Islet precursor cell (in vitro differentiated cells): ENCODE measurements around the gene CLECL1.
"Not testable (repeated sequence)": the region's sequence is repeated elsewhere in the genome, so short reads cannot be mapped to it uniquely, and the experiment has no call there.

Source experiments
- DNase-seq: peaks from one replicate; pipeline ENCODE4 v3.0.0-alpha.2; 2018

Gene CLECL1

DNA sequence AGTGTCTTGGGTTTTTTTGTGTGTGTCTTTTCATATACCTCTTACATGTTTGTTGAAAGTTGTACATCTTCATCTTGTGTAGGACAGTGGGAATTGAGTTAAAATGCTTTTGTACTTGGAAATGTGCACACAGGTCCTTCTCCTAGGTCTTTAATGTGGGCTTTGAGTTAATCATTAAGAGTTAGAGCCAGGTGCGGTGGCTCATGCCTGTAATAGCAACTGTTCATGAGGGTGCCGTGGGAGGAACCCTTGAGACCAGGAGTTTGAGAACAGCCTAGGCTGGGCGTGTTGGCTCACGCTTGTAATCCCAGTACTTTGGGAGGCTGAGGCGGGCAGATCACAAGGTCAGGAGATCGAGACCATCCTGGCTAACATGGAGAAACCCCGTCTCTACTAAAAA is 13.9 kb downstream of the CLECL1 start:
- no peak for DNase-seq

DNA sequence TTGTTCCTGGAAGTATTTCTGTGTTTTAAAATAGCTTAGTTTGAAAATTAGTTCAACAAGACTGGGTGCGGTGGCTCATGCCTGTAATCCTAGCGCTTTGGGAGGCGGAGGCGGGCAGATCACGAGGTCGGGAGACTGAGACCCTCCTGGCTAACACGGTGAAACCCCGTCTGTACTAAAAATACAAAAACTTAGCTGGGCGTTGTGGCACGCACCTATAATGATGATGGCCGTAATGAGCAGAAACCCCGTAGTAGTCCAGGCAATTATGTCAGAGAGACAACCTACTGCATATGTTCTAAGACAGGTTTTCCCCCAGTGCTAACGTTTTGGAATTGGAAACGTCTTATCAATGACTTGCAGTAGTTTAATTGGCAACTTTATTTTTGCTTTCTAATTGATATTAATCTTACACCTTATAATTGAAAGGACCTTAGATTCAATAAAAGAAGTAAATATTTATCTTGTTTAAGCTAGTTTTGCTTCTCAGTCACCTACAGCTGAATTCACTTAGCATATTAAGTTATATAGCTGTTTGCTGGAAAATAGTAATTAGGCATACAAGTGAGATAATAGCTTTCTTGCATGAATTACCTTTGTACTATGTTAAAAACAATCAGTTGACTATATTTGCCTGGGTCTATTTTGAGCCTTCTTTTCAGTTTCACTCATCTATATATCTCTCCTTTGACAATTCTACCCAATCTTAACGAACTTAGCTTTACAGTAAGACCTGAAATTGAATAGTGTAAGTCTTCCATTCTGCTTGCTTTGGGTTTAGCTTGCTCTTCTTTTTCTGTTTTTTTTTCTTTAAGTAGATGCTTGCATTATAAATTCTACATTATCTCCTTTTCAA is 15.6 kb downstream of the CLECL1 start:
- no peak for DNase-seq

DNA sequence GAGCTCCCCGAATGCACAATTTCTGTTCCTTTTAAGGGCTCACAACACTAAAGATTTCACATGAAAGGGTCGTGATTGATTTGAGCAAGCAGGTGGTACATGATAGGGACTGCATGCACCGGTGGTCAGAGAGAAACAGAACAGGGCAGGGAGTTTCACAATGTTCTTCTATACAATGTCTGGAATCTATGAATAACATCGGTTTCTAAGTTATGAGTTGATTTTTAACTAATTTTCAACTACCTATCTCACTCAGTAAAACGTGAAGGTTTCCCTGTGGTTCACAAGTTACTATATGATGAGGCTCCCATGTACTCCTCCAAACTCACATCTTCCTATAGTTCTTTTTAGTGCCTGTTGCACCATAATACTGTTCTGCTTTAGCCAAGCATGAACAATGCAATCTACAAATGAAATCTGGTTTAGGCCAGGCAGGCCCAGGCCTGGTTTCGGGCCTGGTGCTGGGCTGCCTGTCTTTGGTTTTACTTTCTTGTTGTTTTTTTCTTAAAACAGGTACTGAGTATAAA is 19.8 kb downstream of the CLECL1 start:
- not testable (repeated sequence) for DNase-seq

DNA sequence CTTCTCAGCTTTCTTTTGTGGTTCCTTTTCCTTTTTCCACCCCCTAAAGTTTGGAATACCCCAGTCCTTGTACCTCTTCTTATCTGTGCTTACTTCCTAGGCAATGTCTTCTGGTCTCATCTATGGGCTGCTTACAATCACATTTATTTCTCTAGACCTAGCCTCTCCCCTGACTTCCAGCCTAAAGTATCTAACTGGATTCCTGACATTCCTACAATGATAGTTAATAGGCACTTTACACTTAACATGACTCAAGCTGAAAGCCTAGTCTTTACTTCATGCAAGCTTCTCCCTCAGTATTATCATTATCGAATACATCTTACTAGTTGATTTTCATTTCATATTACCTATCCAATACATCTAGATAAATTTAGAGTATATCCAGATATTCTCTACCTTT is 21.2 kb downstream of the CLECL1 start:
- DNase-seq = no peak

DNA sequence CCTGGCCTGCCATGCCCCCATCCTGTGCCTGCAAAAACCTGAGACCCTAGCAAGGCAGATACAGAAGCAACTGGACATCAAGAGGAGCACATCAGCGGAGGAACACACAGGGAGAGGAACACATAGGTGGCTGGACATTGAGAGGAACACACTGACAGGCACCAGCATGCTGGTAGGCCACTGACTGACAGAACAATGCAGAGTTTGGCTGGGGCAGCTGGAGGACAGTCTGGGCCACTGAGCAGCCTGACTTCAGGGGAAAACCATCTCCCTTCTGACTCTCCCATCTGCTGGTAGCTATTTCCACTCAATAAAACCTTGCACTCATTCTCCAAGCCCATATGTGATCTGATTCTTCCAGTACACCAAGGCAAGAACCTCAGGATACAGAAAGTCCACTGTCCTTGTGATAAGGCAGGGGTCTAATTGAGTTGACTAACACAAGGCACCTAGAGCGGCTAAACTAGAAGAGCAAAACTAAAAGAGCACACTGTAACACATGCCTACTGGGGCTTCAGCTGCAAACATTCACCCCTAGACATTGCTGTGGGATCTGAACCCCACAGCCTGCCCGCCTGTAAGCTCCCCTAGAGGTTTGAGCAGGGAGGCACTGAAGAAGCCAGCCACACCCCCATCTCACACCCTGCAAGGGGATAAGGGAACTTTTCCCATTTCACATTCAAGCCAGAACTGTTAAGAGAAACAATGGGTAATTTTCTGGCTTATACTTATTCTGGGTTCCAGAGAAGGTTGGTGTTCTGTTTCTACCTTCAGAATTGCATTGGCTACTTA is 22.1 kb downstream of the CLECL1 start:
- DNase-seq = peak; percentile 56

DNA sequence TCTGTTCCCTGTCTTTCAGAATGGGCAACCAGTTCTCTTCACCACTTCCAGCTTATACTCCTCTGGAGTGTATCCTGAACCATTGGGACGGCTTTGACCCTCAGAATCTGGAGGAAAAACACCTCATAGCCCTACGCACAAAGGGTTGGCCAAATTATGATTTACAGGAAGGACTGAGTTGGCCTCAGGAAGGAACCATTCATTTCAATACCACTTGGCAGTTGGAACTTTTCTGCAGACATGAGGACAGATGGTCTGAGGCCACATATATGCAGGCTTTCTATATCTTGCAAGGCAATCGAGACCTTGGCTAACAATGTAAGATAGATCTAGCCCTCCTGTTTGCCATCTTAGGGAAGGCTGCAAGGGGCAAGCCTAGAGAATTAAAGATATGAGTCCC is 24.0 kb downstream of the CLECL1 start:
- no peak for DNase-seq

DNA sequence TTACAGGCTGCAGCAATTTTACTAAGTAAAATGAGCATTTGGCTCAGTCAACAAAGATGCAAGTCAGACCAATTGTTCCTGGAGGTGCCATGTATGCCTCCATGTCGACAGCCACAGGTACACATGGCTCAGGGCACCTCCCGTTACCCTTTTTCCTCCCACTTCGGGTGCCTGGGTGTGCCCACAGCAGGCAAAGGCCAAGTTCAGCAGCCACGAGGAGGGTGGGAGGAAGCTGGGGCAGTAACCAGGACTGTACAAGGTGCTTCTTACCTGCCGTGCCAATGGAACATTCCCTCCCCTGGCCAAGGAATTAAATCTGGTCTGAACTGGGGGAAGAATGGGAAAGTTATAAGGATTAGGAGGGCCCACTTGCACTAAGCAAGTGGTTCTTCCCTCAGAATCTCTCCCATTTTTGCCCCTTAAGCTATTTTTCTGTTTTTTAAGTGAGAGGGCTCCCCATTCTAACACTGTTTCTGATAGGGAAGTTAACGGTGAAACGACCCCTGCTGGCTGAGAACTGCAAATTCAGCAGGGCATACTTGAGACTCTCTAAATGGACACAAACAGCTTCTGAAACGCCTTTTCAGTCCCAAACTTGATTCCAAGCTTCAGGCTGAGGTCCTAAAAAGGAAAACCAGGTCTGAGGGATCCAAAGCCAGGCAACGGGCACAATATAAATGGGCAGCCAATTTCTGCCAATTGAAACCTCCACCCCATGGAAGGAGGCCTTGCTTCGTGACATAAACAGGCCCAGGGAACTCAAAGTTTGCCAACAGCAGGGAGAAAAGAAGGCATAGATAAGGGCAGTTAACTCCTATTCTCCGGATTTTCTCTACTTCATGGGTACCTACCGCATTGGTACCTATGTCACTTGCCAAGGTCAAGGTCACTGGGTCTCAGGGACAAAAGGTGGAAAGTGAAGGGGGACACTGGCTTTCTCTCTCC is 24.8 kb downstream of the CLECL1 start:
- DNase-seq = peak; percentile 80

DNA sequence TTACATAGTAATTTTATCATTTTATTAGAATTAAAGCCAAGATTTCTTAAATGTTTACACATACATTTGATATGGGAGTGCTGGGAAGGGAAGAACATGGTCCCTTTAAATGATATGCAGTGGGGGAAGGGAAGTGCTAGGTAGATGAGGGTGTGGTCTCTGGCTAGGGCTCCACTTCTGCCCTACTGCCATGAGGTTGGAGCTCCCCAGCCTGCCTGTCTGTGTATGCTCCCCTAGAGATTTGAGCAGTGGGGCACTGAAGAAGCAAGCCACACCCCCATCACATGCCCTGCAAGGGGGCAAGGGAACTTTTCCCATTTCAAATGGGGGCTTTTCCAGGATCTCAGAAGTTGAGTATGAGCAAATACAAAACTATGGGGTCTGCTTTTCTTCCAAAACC is 25.5 kb downstream of the CLECL1 start:
- DNase-seq = no peak

DNA sequence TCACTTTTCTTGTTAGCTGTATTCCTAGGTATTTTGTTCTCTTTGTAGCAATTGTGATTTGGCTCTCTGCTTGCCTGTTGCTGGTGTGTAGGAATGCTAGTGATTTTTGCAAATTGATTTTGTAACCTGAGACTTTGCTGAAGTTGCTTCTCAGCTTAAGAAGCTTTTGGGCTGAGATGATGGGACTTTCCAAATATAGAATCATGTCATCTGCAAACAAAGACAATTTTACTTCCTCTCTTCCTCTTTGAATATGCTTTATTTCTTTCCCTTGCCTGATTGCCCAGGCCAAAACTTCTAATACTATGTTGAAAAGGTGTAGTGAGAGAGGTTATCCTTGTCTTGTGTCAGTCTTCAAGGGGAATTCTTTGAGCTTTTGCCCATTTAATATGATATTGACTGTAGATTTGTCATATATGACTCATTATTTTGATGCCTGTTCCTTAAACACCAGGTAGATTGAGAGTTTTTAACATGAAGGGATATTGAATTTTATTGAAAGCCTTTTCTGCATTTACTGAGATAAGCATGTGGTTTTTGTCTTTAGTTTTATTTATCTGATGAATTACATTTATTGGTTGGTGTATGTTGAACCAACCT is 26.7 kb downstream of the CLECL1 start:
- DNase-seq = no peak

DNA sequence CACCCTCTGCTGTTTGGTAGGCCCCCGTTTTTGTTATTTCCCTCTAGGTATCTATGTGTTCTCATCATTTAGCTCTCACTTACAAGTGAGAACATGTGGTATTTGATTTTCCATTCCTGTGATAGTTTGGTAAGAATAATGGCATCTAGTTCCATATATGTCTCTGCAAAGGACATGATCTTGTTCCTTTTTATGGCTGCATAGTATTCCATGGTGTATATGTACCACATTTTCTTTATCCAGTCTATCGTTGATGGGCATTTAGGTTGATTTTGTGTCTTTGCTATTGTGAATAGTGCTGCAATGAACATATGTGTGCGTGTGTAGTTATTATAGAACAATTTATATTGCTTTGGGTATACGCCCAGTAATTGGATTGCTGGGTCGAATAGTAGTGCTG is 28.3 kb downstream of the CLECL1 start:
- not testable (repeated sequence) for DNase-seq

DNA sequence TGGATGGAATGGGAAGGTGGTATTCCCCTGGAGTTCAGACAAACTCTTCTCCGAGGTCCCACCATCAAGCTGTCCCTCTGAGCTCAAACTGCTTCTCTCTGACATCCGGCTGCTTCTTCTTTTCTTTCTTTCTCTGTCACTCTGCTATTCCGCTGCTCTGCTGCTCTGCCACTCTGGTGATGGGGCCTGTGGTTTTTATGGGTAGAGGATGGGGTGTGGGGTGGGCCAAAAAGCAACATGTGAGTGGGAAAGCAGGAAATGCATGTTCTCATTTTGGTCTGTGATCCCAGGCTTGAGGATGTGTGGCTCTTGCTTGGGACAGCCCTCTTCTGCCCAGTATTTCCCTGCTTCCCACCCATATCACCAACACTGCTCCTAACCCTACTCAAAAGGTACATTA is 30.6 kb downstream of the CLECL1 start:
- DNase-seq = no peak

DNA sequence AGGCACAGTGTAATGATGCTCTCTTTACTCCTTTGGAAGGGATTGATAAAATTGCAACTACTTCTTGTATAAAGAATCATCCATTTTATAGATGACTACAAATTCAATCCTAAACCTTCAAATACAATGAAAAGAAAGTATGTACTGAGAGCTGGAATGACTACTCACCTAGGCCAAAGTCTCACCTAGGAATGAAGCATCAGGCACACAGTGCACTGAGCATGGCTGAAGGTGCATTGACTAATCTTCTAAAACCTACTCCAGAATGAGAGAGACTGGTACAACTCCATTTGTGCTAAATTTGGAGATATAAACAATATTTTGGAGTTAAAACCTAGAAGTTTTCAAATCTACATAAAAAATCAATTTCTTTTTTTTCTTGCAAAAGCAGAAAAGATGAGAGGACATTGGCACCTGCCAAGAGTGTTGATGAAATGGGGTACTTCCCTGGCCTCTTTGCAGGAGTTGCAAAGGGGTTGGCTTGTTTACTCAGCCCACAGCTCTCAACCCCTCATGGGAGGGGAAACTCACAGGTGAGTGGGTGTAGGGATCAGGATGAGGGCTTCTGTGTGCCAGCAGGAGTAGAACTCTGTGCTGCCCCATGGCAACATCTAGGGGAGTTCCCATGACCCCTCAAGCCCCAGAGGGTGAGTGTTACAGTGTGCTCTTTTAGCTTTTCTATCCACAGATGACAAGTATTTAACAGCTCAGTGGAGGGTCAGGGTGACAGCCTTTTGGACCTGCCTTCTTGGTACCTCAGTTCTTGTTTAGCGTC is 31.3 kb downstream of the CLECL1 start:
- DNase-seq = no peak

DNA sequence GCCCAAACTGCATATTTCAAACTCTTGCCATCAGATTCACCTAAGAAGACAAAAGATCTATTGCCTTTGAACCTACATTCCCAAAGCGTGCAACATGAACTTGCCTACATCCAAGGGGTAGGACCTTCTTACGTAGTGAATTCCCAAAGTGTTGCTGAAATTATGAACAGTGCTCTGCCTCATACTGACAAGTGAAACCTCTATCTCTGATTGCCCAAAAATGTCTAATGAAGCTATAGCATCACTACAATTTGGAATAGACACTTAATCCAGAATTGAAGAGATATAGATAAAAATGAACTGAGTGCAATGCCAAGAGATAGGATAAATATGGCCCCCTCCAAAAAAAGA is 32.3 kb downstream of the CLECL1 start:
- no peak for DNase-seq

DNA sequence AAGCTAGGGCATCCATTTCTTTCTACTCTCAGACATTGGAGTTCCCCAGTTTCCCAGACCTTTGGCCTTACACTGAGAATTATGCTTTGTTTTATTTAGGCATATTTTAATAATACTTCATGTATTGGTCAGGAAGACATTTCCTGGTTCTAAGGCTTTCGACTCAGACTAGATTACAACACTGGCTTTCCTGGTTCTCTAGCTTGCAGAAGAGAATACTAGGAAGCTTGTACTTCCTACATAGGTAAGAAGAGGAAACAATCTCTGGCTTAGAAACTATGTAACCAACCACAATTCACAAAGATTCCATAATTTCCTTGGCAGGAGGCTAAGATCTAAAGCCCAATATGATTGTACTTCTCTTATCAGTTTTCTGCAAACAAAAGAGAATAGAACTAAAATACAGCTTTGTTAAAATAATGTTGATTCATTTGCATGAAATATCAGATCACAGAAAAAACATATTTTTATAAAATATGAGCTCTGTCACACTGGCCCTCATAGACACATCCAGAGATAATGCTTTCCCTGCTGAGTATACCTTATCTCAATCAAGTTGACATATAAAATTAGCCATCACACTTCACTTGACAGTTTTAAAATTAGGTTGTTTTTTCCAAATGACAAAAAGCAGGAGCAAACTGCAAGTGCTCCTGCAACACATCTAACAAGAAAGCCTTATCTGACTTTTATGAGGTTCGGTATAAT is 32.8 kb downstream of the CLECL1 start:
- no peak for DNase-seq

DNA sequence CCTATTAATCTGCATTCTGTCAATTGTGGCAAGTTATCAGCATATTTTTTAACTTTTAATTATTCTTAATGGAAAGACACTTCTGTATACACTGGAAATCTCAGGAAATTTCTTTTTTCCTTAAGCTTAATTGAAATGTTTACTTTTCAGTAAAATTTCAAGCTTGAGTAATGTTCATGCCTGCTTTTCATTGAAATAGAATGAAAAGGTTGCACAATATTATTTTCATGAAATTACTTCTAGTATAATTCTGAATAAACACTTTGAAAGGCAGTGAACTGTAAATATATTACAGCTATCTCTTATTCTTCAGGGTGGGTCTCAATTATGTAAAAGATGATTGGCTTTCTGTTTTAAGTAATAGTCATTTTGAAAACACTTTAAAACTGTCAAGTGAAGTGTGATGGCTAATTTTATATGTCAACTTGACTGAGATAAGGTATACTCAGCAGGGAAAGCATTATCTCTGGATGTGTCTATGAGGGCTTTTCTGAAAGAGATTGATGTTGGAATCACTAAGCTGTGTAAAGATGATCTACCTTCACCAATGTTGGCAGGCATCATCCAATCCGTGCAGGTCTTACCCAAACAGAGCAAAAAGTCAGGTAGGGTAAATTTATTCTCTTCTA is 33.5 kb downstream of the CLECL1 start:
- no peak for DNase-seq

DNA sequence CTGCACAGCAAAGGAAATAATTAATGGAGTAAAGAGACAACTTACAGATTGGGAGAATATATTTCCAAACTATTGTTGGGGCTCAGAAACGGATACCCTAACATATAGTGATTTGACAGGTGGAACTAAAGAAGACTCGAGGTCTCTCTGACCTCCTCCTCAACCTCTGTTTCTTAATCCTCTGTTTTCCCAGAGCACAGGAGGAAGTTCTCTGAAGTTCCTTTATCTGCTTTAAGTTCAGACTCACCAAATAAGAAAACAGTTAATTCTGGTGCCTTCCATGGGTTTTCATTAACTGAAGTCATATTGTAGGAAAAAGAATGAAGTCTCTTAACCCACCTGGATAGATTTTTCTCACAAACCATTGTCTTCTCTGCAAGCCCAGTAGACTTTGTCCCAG is 34.2 kb downstream of the CLECL1 start:
- DNase-seq = no peak

DNA sequence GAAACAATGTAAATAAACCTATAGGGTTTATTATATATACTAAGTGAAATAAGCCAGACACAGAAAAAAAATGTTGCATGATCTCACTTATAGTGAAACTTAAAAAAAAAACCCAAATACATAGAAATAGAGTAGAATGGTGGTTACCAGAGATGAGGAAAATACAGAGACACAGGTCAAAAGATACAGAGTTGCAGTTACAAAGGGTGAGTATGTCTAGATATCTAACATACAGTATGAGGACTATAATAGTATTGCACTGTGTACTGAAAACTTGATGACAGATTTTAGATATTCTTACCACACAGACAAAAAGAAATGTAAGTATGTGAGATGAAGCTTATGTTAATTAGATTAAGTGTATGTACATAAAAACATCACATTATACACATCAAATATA is 35.3 kb downstream of the CLECL1 start:
- DNase-seq = no peak

DNA sequence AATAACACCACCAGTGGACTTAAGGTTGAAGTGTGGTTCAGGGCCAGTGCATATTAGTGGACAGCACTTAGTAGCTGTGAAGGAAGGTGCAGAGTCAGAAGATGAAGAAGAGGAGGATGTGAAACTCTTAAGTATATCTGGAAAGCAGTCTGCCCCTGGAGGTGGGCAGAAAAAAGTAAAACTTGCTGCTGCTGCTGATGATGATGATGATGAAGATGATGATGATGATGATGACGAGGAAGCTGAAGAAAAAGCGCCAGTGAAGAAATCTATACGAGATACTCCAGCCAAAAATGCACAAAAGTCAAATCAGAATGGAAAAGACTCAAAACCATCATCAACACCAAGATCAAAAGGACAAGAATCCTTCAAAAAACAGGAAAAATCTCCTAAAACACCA is 37.2 kb downstream of the CLECL1 start:
- not testable (repeated sequence) for DNase-seq

DNA sequence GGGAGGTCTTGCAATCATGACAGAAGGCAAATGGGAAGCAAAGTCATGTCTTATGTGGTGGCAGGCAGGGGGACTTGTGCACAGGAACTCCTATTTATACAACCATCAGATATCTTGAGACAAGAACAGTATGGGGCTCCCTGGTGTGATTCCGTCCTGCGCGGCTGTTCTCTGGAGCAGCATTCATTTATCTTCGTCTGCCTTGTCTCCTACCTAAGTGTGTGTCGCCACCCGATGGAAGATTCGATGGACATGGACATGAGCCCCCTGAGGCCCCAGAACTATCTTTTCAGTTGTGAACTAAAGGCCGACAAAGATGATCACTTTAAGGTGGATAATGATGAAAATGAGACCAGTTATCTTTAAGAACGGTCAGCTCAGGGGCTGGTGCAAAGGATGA is 37.7 kb downstream of the CLECL1 start:
- peak; percentile 54 for DNase-seq

DNA sequence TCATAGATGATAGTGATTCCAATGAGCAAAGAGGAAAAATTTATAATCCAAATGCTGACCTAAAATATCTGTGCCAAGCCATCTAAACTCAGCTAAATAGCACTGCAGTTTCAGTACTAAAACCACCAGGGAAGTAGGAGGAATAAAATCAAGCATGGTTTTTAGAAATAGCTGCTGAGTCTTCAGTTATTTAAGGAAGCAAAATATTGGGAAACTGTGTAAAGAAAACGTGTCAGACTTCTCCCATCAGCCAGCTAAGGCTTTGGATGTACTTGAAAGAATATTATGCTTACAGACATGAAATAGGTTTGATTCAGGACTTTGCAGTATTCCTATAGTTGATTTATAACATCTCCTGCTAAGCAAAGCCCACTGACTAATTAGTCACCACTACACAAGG is 38.7 kb downstream of the CLECL1 start:
- DNase-seq = no peak

DNA sequence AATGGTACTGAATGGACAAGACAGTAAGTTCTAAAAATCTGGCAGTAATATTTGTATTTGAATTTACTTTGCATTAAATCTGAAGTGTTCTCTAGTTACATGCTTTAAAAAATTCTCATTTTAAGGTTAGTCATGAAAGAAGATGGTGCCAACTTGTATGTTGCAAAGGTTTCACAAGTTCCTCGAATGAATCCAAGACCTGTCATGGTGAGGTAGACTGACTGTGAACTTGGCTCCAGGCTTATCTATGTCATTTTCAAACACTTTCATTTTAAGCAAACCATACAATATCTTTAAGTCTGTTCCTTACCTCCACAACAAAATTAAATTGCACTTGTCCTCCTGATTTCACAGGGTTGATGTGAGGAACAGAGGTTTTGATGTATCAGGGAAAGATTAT is 40.0 kb downstream of the CLECL1 start:
- no peak for DNase-seq
